Activated gamma-delta T cell treated with anti-CD3 and anti-CD28 coated beads, Interleukin-2, amount 50 U/mL, for 16 hours (primary cell): ENCODE measurements around the gene C1QTNF8.

Experiments used
- DNase-seq: peaks from one replicate; pipeline ENCODE4 v3.0.0-alpha.2; 2020; ENCODE audit warnings: low read depth

Gene C1QTNF8

GRCh38 chr16:1127971-1128715 lies 32.1 kb upstream of the C1QTNF8 start:
- no peak for DNase-seq

GRCh38 chr16:1127101-1127500 lies 31.1 kb upstream of the C1QTNF8 start:
- DNase-seq: no peak

- no peak for DNase-seq
Observed at GRCh38 chr16:1126586-1126985, 30.5 kb upstream of the C1QTNF8 start.

- DNase-seq: no peak
Observed at GRCh38 chr16:1126044-1126443, 30.0 kb upstream of the C1QTNF8 start.

GRCh38 chr16:1125471-1125870 lies 29.4 kb upstream of the C1QTNF8 start:
- no peak for DNase-seq

GRCh38 chr16:1124795-1125194 lies 28.8 kb upstream of the C1QTNF8 start:
- no peak for DNase-seq

- DNase-seq: no peak
Observed at GRCh38 chr16:1124291-1124690, 28.2 kb upstream of the C1QTNF8 start.

GRCh38 chr16:1123525-1124230 lies 27.6 kb upstream of the C1QTNF8 start:
- DNase-seq: no peak

- no peak for DNase-seq
Observed at GRCh38 chr16:1122398-1122765, 26.3 kb upstream of the C1QTNF8 start.

GRCh38 chr16:1121601-1122397 lies 25.8 kb upstream of the C1QTNF8 start:
- DNase-seq: no peak

- no peak for DNase-seq
Observed at GRCh38 chr16:1121009-1121408, 25.0 kb upstream of the C1QTNF8 start.

GRCh38 chr16:1120577-1120941 lies 24.5 kb upstream of the C1QTNF8 start:
- no peak for DNase-seq

- no peak for DNase-seq
Observed at GRCh38 chr16:1119766-1120576, 23.9 kb upstream of the C1QTNF8 start.

GRCh38 chr16:1119129-1119528 lies 23.1 kb upstream of the C1QTNF8 start:
- no peak for DNase-seq

GRCh38 chr16:1117926-1118325 lies 21.9 kb upstream of the C1QTNF8 start:
- no peak for DNase-seq

- DNase-seq: no peak
Observed at GRCh38 chr16:1117176-1117900, 21.3 kb upstream of the C1QTNF8 start.

GRCh38 chr16:1116693-1117077 lies 20.6 kb upstream of the C1QTNF8 start:
- no peak for DNase-seq

GRCh38 chr16:1113889-1114526 lies 18.0 kb upstream of the C1QTNF8 start:
- DNase-seq: no peak

- DNase-seq: no peak
Observed at GRCh38 chr16:1113489-1113888, 17.4 kb upstream of the C1QTNF8 start.

GRCh38 chr16:1112506-1113184 lies 16.6 kb upstream of the C1QTNF8 start:
- no peak for DNase-seq
